ENCODE results near the gene ATP8A2. TPM values are rescaled to one million over a fixed set of nuclear protein-coding genes. Genes with fewer than 3 reads are reported as not detected.

Gene ATP8A2
- total and polyA plus RNA-seq, 9 of the 15 experiments (the other 6 are each of a cell fraction or from before 2014, with no cell fraction given) = under 0.01 to 0.33 (median 0.06) TPM; not detected in 4

- no peak for ATAC-seq
- whole genome bisulfite sequencing (ENCODE audit: insufficient coverage, low coverage, missing lambda C conversion rate) = 0% methylated on average over 4 of the region's 4 CpGs
- H4K20me1 ChIP-seq (replicated peaks; ENCODE audit: control insufficient read depth, insufficient read depth, low read length) = no peaks in the 10 kb centered on the region
- no peaks in the 10 kb centered on the region for H3K9me1 ChIP-seq (ENCODE audit: control insufficient read depth, insufficient read depth, low read length)
- no peak for DNase-seq (ENCODE audit: extremely low read depth in 1 of 4, low spot score in 3 of 4)
- H3K4me2 ChIP-seq (ENCODE audit: insufficient read depth, low read length) = no peak overlapping the region
- in situ Hi-C loops (cut with MboI) (no loop called here), intact Hi-C loops (cut with micrococcal nuclease) (no loop called here)
- H3K9ac ChIP-seq (ENCODE audit: insufficient read depth in 1 of 2, low read depth in 2 of 2, low read length in 2 of 2) = no peak overlapping the region
- no peaks in the 10 kb centered on the region for H3K9me3 ChIP-seq (replicated peaks; ENCODE audit: control insufficient read depth, insufficient read depth, low read depth, low read length)
- no peaks in the 10 kb centered on the region for H3K79me2 ChIP-seq (ENCODE audit: control insufficient read depth, insufficient read depth, low read length)
- no peak for FAIRE-seq
- CTCF ChIA-PET (ENCODE audit: low intra/inter-chr PET ratio) = no interaction called here
- H2AFZ ChIP-seq (ENCODE audit: low read depth, low read length) = no peak overlapping the region
- H3K36me3 ChIP-seq (ENCODE audit: control insufficient read depth, insufficient read depth, low read length) = no peaks in the 10 kb centered on the region
- POLR2A ChIA-PET = interaction anchor here (0.8 kb wide), 1 partner anchor 8 kb away, joined by 3 read pairs; no protein-coding TSS in a partner anchor
- peaks cover 0 to 23% of the 10 kb centered on the region in 2 experiments; a peak in 2 of 5 replicates for H3K27me3 ChIP-seq (ENCODE audit: control insufficient read depth in 2 of 2, insufficient read depth in 2 of 2, low read length in 2 of 2)
- H3K4me1 ChIP-seq (replicated peaks in 1 of 2; ENCODE audit: control insufficient read depth in 2 of 2, insufficient read depth in 2 of 2, low read length in 2 of 2) = no peaks in the 10 kb centered on the region; a peak in 1 of 5 replicates
- BruUV-seq (replicated peaks) = no TSS peak
- H3K4me3 ChIP-seq = no peak overlapping the region
- no peak overlapping the region for H3K27ac ChIP-seq (ENCODE audit: extremely low read depth, low read depth, low read length)
- TF ChIP-seq RFX7 (CRISPR knock-in tag; IDR thresholded peaks at IDR 0.05) = no peak
- TF ChIP-seq CHD4 (IDR thresholded peaks at IDR 0.05; ENCODE audit: insufficient read depth, insufficient replicate concordance, low read depth, low read length, poor library complexity, severe bottlenecking) = no peak
- no peak for TF ChIP-seq PREB (CRISPR knock-in tag; IDR thresholded peaks at IDR 0.05)
- TF ChIP-seq FIP1L1 (IDR thresholded peaks at IDR 0.05; ENCODE audit: low read depth, low read length, poor library complexity, severe bottlenecking) = no peak
- no peak for TF ChIP-seq MITF (IDR thresholded peaks at IDR 0.05)
- TF ChIP-seq IFI16 (CRISPR knock-in tag; IDR thresholded peaks at IDR 0.05) = no peak
- TF ChIP-seq NCOA1 (IDR thresholded peaks at IDR 0.05; ENCODE audit: low read depth) = no peak
- TF ChIP-seq ZBTB40 (IDR thresholded peaks at IDR 0.05) = no peak
- no peak for TF ChIP-seq ZBTB40 (CRISPR knock-in tag; IDR thresholded peaks at IDR 0.05)
- no peak for TF ChIP-seq HDGF (IDR thresholded peaks at IDR 0.05)
- no peak for TF ChIP-seq SIX5 (IDR thresholded peaks at IDR 0.05; ENCODE audit: borderline replicate concordance in 1 of 2, insufficient read depth in 1 of 2, low read depth in 1 of 2, low read length in 2 of 2)
- no peak for TF ChIP-seq ZFP1 (CRISPR knock-in tag; IDR thresholded peaks at IDR 0.05)
Observed at GRCh38 chr13:26048741-26049140, 677.0 kb downstream of the ATP8A2 start.

All from K562 (cell line).